Body of pancreas (tissue), 4 donors: ENCODE results near the gene FRG2B.

Experiments
- CTCF ChIP-seq, 7 experiments: fragments of 450-650 bp in 4 of 7; fragments of 200-600 bp in 3 of 7; sonication (generic) in 3 of 7; IDR thresholded peaks; one replicate each; pipeline ENCODE4 v1.5.1; 2016 to 2019; ENCODE audit warnings: antibody characterized with exemption in 7 of 7
- POLR2A ChIP-seq, 3 donors: fragments of 450-650 bp; IDR thresholded peaks; one replicate each; pipeline ENCODE4 v1.6.1; 2016; ENCODE audit warnings: antibody characterized with exemption in 3 of 3, mild to moderate bottlenecking in 2 of 3

DNA sequence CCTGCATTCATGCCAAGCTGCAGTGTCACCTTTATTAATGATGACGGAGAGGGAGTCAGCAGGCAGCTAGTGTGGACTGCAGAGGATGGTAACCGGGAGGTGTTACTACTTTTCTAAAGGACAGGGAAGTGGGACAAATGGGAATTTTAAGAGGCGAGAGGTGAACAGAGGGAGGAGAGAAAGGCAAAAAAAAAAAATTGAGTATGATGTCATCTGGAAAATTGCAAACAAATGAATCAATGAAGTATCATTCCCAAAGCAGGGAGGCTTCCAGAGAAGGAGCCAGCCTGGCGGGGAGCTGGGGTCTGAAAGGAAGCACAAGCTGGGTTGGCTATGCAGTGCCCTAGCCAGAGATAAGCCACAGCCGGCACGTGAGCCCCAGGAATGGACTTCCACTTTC is 12.9 kb downstream of the FRG2B start:
- no peak for TF ChIP-seq CTCF (IDR thresholded peaks at IDR 0.05)
- no peak for TF ChIP-seq POLR2A (IDR thresholded peaks at IDR 0.05)
